MM.1S (cell line): ENCODE results near the gene CTRB1.

Source experiments
- DNase-seq: peaks from one replicate; pipeline ENCODE4 v3.0.0-alpha.2; 2015
- H2AFZ ChIP-seq: fragments of 300-600 bp; sonication (generic); 2 replicates; pipeline ENCODE4 v1.6.0; 2016; ENCODE audit warnings: antibody characterized with exemption, low read length
- H3F3A ChIP-seq: fragments of 300-600 bp; sonication (generic); 2 replicates; pipeline ENCODE4 v1.6.1; 2016; ENCODE audit warnings: mild to moderate bottlenecking, antibody characterized with exemption, low read length, moderate library complexity, mixed read lengths; ENCODE audit not compliant: insufficient read depth
- H3K27ac ChIP-seq: fragments of 300-600 bp; sonication (generic); 2 replicates; pipeline ENCODE4 v1.5.1; 2016; ENCODE audit warnings: mild to moderate bottlenecking, low read length
- H3K27me3 ChIP-seq: fragments of 300-600 bp; sonication (generic); replicated peaks from 2 replicates; pipeline ENCODE4 v1.6.0; 2016; ENCODE audit warnings: low read length; ENCODE audit not compliant: insufficient read depth
- H3K36me3 ChIP-seq: fragments of 300-600 bp; sonication (generic); replicated peaks from 2 replicates; pipeline ENCODE4 v1.6.1; 2016; ENCODE audit warnings: mild to moderate bottlenecking, low read length, mixed read lengths; ENCODE audit not compliant: insufficient read depth
- H3K4me1 ChIP-seq: fragments of 300-600 bp; sonication (generic); 2 replicates; pipeline ENCODE4 v1.6.1; 2016; ENCODE audit warnings: low read length, mixed read lengths
- H3K4me2 ChIP-seq: fragments of 300-600 bp; sonication (generic); 2 replicates; pipeline ENCODE4 v1.6.0; 2016; ENCODE audit warnings: low read depth, low read length
- H3K4me3 ChIP-seq: fragments of 300-600 bp; sonication (generic); 2 replicates; pipeline ENCODE4 v1.5.1; 2016; ENCODE audit warnings: low read length, mixed read lengths
- H3K79me2 ChIP-seq: fragments of 300-600 bp; sonication (generic); 2 replicates; pipeline ENCODE4 v1.6.1; 2016; ENCODE audit warnings: mixed run types, low read length, mixed read lengths
- H3K9ac ChIP-seq: fragments of 300-600 bp; sonication (generic); 2 replicates; pipeline ENCODE4 v1.6.1; 2016; ENCODE audit warnings: low read length, mixed read lengths
- H3K9me2 ChIP-seq: fragments of 300-600 bp; sonication (generic); replicated peaks from 2 replicates; pipeline ENCODE4 v1.6.1; 2016; ENCODE audit warnings: mild to moderate bottlenecking, low read length, mixed read lengths; ENCODE audit not compliant: insufficient read depth
- H3K9me3 ChIP-seq: fragments of 300-600 bp; sonication (generic); replicated peaks from 2 replicates; pipeline ENCODE4 v1.6.1; 2016; ENCODE audit warnings: mild to moderate bottlenecking, low read length, mixed read lengths; ENCODE audit not compliant: insufficient read depth
- H4K20me1 ChIP-seq: fragments of 300-600 bp; sonication (generic); 2 replicates; pipeline ENCODE4 v1.6.1; 2016; ENCODE audit warnings: mild to moderate bottlenecking, low read length, moderate library complexity, mixed read lengths; ENCODE audit not compliant: insufficient read depth
- CTCF ChIP-seq: fragments of 300-600 bp; sonication (generic); IDR thresholded peaks from 2 replicates; pipeline ENCODE4 v1.5.1; 2016; ENCODE audit warnings: antibody characterized with exemption, low read length, mixed read lengths
- EZH2 ChIP-seq: fragments of 300-600 bp; sonication (generic); optimal IDR thresholded peaks from 2 replicates; pipeline ENCODE3; 2017; ENCODE audit warnings: low read depth, mild to moderate bottlenecking, antibody characterized with exemption, low read length, mixed read lengths
- EZH2phosphoT487 ChIP-seq: fragments of 300-600 bp; sonication (generic); IDR thresholded peaks from 2 replicates; pipeline ENCODE4 v1.6.1; 2018; ENCODE audit warnings: antibody characterized with exemption, low read length

The CTRB1 gene

GRCh38 chr16:75218256-75219076, at the start of gene CTRB1:
Gene CTRB1 (plus strand): TSS chr16:75218988. CDS start chr16:75219008, 20 bp downstream.
- Histone ChIP-seq H3K27me3 (no peaks in the 10 kb centered on the region), H2AFZ (no peak within 1 kb of the TSS)
- no peak for TF ChIP-seq EZH2phosphoT487
- no peak for TF ChIP-seq EZH2
- no peak for TF ChIP-seq CTCF

GRCh38 chr16:75169899-75170405, 48.8 kb upstream of the CTRB1 start:
- no peaks in the 10 kb centered on the region for H3K36me3 ChIP-seq
- H3K9me3 ChIP-seq = no peaks in the 10 kb centered on the region
- DNase-seq = no peak
- no peaks in the 10 kb centered on the region for H3F3A ChIP-seq
- H2AFZ ChIP-seq = no peak overlapping the region
- TF ChIP-seq EZH2 = no peak
- no peak for TF ChIP-seq EZH2phosphoT487
- no peak for TF ChIP-seq CTCF
- no peak overlapping the region for H3K4me2 ChIP-seq
- H3K4me3 ChIP-seq = no peak overlapping the region
- H3K79me2 ChIP-seq = no peaks in the 10 kb centered on the region
- H3K27me3 ChIP-seq = no peaks in the 10 kb centered on the region
- H3K9me2 ChIP-seq = no peaks in the 10 kb centered on the region
- no peaks in the 10 kb centered on the region for H3K4me1 ChIP-seq
- H3K27ac ChIP-seq = no peak overlapping the region
- no peak overlapping the region for H3K9ac ChIP-seq
- no peaks in the 10 kb centered on the region for H4K20me1 ChIP-seq

More at GRCh38 chr16:75218256-75219076, at the start of gene CTRB1:
- Histone ChIP-seq H3F3A (no peaks in the 10 kb centered on the region), H4K20me1 (no peaks in the 10 kb centered on the region), H3K9me2 (no peaks in the 10 kb centered on the region), H3K9ac (no peak within 1 kb of the TSS), H3K4me1 (no peaks in the 10 kb centered on the region), H3K79me2 (no peaks in the 10 kb centered on the region), H3K4me2 (no peak within 1 kb of the TSS), H3K27ac (no peak within 1 kb of the TSS), H3K9me3 (no peaks in the 10 kb centered on the region), H3K36me3 (no peaks in the 10 kb centered on the region), H3K4me3 (no peak within 1 kb of the TSS)
- no peak for DNase-seq

GRCh38 chr16:75172578-75172977, 46.2 kb upstream of the CTRB1 start:
- no peak overlapping the region for H3K4me2 ChIP-seq
- no peaks in the 10 kb centered on the region for H3K27me3 ChIP-seq
- H3K9ac ChIP-seq = no peak overlapping the region
- H3F3A ChIP-seq = no peaks in the 10 kb centered on the region
- TF ChIP-seq EZH2phosphoT487 (no peak), EZH2 (no peak), CTCF (no peak)
- H2AFZ ChIP-seq = no peak overlapping the region
- H3K4me1 ChIP-seq = no peaks in the 10 kb centered on the region
- no peaks in the 10 kb centered on the region for H4K20me1 ChIP-seq
- no peak overlapping the region for H3K4me3 ChIP-seq
- no peaks in the 10 kb centered on the region for H3K36me3 ChIP-seq
- H3K79me2 ChIP-seq = no peaks in the 10 kb centered on the region
- no peaks in the 10 kb centered on the region for H3K9me3 ChIP-seq
- no peak overlapping the region for H3K27ac ChIP-seq
- H3K9me2 ChIP-seq = no peaks in the 10 kb centered on the region
- DNase-seq = no peak
